Measurements from ENCODE around the gene ZFP92. TPM values are rescaled to one million over a fixed set of nuclear protein-coding genes. Genes with fewer than 3 reads are reported as not detected.

Gene ZFP92
- total RNA-seq, 3 donors from 2014 or later: 0.29 to 1.6 (median 1.3) TPM

DNA sequence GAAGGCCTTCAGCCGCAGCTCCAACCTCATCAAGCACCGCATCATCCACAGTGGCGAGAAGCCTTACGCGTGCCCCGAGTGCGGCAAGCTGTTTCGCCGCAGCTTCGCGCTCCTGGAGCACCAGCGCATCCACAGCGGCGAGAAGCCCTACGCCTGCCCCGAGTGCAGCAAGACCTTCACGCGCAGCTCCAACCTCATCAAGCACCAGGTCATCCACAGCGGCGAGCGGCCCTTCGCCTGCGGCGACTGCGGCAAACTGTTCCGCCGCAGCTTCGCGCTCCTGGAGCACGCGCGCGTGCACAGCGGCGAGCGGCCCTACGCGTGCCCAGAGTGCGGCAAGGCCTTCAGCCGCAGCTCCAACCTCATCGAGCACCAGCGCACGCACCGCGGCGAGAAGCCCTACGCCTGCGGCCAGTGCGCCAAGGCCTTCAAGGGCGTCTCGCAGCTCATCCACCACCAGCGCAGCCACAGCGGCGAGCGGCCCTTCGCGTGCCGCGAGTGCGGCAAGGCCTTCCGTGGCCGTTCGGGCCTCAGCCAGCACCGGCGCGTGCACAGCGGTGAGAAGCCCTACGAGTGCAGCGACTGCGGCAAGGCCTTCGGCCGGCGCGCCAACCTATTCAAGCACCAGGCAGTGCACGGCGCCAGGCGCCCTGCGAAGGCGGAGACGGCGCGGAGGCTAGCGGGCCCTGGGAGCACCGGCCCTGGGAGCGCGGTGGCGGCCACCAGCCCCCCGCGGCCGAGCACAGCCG, 9.8 kb downstream of the ZFP92 start:
- Histone ChIP-seq H3K27ac (no peak overlapping the region), H3K4me1 (no peaks in the 10 kb centered on the region), H3K4me3 (no peak overlapping the region), H3K9me3 (no peaks in the 10 kb centered on the region), H3K27me3 (peaks cover 0 to 76% of the 10 kb centered on the region in 2 donors), H3K36me3 (no peaks in the 10 kb centered on the region)
- TF ChIP-seq POLR2A (IDR thresholded peaks at IDR 0.05): no peak
- TF ChIP-seq POLR2AphosphoS5 (IDR thresholded peaks at IDR 0.05): no peak
- TF ChIP-seq, protein P1, sequence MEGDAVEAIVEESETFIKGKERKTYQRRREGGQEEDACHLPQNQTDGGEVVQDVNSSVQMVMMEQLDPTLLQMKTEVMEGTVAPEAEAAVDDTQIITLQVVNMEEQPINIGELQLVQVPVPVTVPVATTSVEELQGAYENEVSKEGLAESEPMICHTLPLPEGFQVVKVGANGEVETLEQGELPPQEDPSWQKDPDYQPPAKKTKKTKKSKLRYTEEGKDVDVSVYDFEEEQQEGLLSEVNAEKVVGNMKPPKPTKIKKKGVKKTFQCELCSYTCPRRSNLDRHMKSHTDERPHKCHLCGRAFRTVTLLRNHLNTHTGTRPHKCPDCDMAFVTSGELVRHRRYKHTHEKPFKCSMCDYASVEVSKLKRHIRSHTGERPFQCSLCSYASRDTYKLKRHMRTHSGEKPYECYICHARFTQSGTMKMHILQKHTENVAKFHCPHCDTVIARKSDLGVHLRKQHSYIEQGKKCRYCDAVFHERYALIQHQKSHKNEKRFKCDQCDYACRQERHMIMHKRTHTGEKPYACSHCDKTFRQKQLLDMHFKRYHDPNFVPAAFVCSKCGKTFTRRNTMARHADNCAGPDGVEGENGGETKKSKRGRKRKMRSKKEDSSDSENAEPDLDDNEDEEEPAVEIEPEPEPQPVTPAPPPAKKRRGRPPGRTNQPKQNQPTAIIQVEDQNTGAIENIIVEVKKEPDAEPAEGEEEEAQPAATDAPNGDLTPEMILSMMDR (IDR thresholded peaks at IDR 0.05): no peak
- intact Hi-C loops (cut with DNase I; ENCODE audit: low total_unique reads): loop anchor here (10.0 kb wide), 1 partner anchor 1804 kb away; no protein-coding TSS in a partner anchor
- DNase-seq (ENCODE audit: low spot score in 2 of 2): peak in 1 of 2 donors; percentile 9

DNA sequence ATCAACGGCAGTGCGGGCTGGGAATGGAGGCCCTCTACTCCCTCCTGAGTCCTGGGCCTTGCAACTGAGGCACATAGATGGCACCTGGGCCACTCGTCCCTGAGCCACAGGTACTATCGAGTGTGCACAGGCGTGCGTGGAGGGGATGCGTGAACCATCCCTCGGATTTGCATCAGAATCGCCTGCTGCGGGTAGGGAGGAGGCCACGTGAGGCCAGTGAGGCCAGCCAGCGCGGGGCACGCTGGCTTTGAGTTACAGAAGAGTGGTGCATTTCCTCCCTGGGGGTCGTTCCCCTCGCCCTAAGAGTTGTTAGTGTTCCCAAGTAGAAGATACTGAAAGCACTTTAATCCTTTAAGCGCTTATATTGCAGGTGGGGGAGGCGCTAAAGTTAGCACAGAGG, 10.6 kb downstream of the ZFP92 start:
- Histone ChIP-seq H3K36me3 (no peaks in the 10 kb centered on the region), H3K9me3 (no peaks in the 10 kb centered on the region), H3K4me1 (no peaks in the 10 kb centered on the region), H3K4me3 (no peak overlapping the region), H3K27ac (no peak overlapping the region), H3K27me3 (peaks cover 0 to 69% of the 10 kb centered on the region in 2 donors)
- DNase-seq (ENCODE audit: low spot score in 2 of 2): peak in 1 of 2 donors; percentile 10
- intact Hi-C loops (cut with DNase I; ENCODE audit: low total_unique reads): loop anchor here (10.0 kb wide), 1 partner anchor 1803 kb away; no protein-coding TSS in a partner anchor
- TF ChIP-seq, protein P1 (IDR thresholded peaks at IDR 0.05): no peak
- TF ChIP-seq POLR2A (IDR thresholded peaks at IDR 0.05) (no peak), POLR2AphosphoS5 (IDR thresholded peaks at IDR 0.05) (no peak)

DNA sequence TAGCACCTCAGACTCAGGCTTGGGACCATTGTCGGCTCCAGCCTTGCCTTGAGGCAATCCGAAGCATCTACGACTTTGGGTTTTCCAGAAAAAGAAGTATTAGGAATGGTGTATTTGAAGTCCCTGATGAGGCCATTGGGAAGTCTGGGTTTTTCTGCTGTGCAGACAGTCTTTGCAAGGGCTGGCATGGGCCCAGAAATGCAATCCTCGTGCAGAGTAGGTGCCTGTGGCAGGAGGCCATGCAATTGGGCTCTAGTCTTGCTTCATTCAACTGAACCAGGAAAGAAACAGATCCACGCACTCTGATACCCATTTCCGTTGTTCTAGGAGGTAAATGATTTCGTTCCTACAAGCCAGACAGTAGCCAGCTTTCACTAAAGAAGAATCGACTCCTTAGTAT, 12.4 kb downstream of the ZFP92 start:
- peak in 1 of 2 donors; percentile 7 for DNase-seq (ENCODE audit: low spot score in 2 of 2)
- TF ChIP-seq, protein P1 (IDR thresholded peaks at IDR 0.05): no peak
- TF ChIP-seq POLR2A (IDR thresholded peaks at IDR 0.05) (no peak), POLR2AphosphoS5 (IDR thresholded peaks at IDR 0.05) (no peak)
- no peak overlapping the region for H3K27ac ChIP-seq
- H3K4me3 ChIP-seq: no peak overlapping the region
- no peaks in the 10 kb centered on the region for H3K36me3 ChIP-seq
- H3K27me3 ChIP-seq: peaks cover 0 to 51% of the 10 kb centered on the region in 2 donors
- intact Hi-C loops (cut with DNase I; ENCODE audit: low total_unique reads): loop anchor here (10.0 kb wide), 1 partner anchor 1801 kb away; no protein-coding TSS in a partner anchor
- H3K4me1 ChIP-seq: no peaks in the 10 kb centered on the region
- H3K9me3 ChIP-seq: no peaks in the 10 kb centered on the region

DNA sequence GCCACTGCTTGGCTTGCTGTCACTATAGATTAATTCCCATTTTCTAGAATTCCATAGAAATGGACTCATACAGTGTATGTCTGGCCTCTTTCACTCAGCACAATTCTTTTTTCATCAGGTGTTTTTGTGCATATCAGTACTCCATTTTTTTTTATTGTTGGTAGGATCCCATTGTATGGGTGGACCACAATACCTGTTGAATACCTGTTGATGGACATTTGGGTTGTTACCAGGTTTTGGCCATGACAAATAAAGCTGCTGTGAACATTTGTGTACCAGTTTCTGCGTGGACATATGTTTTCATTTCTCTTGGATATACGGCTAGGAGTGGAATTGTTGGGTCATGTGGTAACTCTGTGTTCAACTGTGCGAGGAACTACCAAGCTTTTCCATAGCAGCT, 14.9 kb downstream of the ZFP92 start:
- Histone ChIP-seq H3K36me3 (no peaks in the 10 kb centered on the region), H3K27ac (no peak overlapping the region), H3K4me1 (no peaks in the 10 kb centered on the region), H3K4me3 (no peak overlapping the region), H3K9me3 (peaks cover 5 to 9% of the 10 kb centered on the region in 2 donors), H3K27me3 (peaks cover 0 to 42% of the 10 kb centered on the region in 2 donors)
- TF ChIP-seq, protein P1 (IDR thresholded peaks at IDR 0.05): no peak
- no peak for TF ChIP-seq POLR2AphosphoS5 (IDR thresholded peaks at IDR 0.05)
- no peak for TF ChIP-seq POLR2A (IDR thresholded peaks at IDR 0.05)
- no peak for DNase-seq (ENCODE audit: low spot score in 2 of 2)
- intact Hi-C loops (cut with DNase I; ENCODE audit: low total_unique reads): loop anchor here (10.0 kb wide), 1 partner anchor 1799 kb away; no protein-coding TSS in a partner anchor

DNA sequence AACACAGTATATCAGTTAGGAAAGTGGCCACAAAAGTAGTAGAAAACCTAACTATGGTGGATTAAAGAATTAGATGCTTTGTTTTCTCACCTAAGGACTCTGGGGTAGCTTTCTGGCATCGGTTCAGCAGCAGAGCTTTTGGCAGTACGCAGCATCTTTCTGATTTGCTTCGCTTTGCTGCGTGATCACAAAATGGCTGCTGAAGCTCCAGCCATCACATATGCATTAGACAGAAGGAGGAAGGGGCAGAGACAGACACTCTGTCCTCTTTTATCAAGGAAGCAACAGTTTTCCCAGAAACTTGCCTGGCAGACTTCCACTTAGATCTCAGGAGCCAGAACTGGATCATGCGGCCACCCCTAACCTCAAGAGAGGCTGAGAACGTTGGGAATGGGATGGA, 19.5 kb downstream of the ZFP92 start:
- peaks cover 11 to 14% of the 10 kb centered on the region in 2 donors for H3K9me3 ChIP-seq
- DNase-seq (ENCODE audit: low spot score in 2 of 2): no peak
- intact Hi-C loops (cut with DNase I; ENCODE audit: low total_unique reads): no loop called here
- no peak overlapping the region for H3K27ac ChIP-seq
- H3K4me3 ChIP-seq: no peak overlapping the region
- TF ChIP-seq, protein P1 (IDR thresholded peaks at IDR 0.05): no peak
- TF ChIP-seq POLR2AphosphoS5 (IDR thresholded peaks at IDR 0.05): no peak
- peaks cover 0 to 47% of the 10 kb centered on the region in 2 donors for H3K27me3 ChIP-seq
- no peaks in the 10 kb centered on the region for H3K36me3 ChIP-seq
- no peaks in the 10 kb centered on the region for H3K4me1 ChIP-seq
